GM19328 (cell line): Measurements from ENCODE around the gene CORO1C.

ENCODE experiments used
- ATAC-seq: cut with Tn5 transposase; IDR thresholded peaks from one replicate; pipeline ENCODE4 v1.9.1; 2021; ENCODE audit warnings: mild to moderate bottlenecking, moderate library complexity; ENCODE audit not compliant: unreplicated experiment

The CORO1C gene

GRCh38 chr12:108605690-108606406 lies 125.5 kb downstream of the CORO1C start:
- ATAC-seq: no peak

- no peak for ATAC-seq
Observed at GRCh38 chr12:108605000-108605689, 126.2 kb downstream of the CORO1C start.

GRCh38 chr12:108604208-108604941 lies 126.9 kb downstream of the CORO1C start:
- no peak for ATAC-seq

GRCh38 chr12:108603743-108604142 lies 127.6 kb downstream of the CORO1C start:
- no peak for ATAC-seq

- no peak for ATAC-seq
Observed at GRCh38 chr12:108602976-108603704, 128.2 kb downstream of the CORO1C start.

GRCh38 chr12:108602209-108602705 lies 129.1 kb downstream of the CORO1C start:
- no peak for ATAC-seq

GRCh38 chr12:108600702-108601007 lies 130.7 kb downstream of the CORO1C start:
- no peak for ATAC-seq

- no peak for ATAC-seq
Observed at GRCh38 chr12:108599948-108600701, 131.2 kb downstream of the CORO1C start.

GRCh38 chr12:108599541-108599940 lies 131.8 kb downstream of the CORO1C start:
- no peak for ATAC-seq

GRCh38 chr12:108598553-108599250 lies 132.6 kb downstream of the CORO1C start:
- ATAC-seq: no peak

GRCh38 chr12:108597559-108598471 lies 133.5 kb downstream of the CORO1C start, which contains the start of gene TMEM119:
TSS of gene TMEM119 (minus strand) at chr12:108598084. CDS start at chr12:108592383, 5,701 bp downstream.
- ATAC-seq: no peak

GRCh38 chr12:108596854-108597558 lies 134.3 kb downstream of the CORO1C start:
- ATAC-seq: no peak

GRCh38 chr12:108595711-108596647 lies 135.3 kb downstream of the CORO1C start:
- no peak for ATAC-seq
